ENCODE measurements around the gene TLK2. TPM values are rescaled to one million over a fixed set of nuclear protein-coding genes. Genes with fewer than 3 reads are reported as not detected.
"Not testable (repeated sequence)": the region's sequence is repeated elsewhere in the genome, so short reads cannot be mapped to it uniquely, and the experiment has no call there.

The TLK2 gene
- total RNA-seq, 2 donors from 2014 or later, result 40.5 to 51.6 TPM

DNA sequence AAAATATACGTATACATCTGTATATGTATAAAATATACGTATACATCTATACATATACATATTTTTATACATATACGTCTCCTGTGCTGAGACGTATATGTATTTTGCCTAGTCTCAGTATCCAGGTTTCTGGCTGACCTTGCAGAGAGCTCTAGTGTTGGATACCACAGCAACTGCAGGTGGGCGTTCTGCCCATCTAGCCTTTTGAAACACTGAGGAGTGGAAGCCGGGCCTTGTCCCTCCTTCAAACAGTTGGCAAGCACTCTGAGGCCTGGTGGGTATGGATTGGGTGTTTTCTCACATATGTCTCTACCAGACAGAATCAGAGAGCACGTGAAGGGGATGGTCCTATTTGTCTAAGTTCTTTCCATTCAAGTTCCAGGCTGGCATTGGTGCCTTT, 109.5 kb downstream of the TLK2 start:
- no peak for DNase-seq
- no peak for ATAC-seq
- intact Hi-C loops (cut with DNase I, micrococcal nuclease), result no loop called here

- no peak for DNase-seq
- no peak for ATAC-seq
- intact Hi-C loops (cut with DNase I, micrococcal nuclease), result no loop called here
Observed at GRCh38 chr17:62591333-62591732, 112.7 kb downstream of the TLK2 start.

DNA sequence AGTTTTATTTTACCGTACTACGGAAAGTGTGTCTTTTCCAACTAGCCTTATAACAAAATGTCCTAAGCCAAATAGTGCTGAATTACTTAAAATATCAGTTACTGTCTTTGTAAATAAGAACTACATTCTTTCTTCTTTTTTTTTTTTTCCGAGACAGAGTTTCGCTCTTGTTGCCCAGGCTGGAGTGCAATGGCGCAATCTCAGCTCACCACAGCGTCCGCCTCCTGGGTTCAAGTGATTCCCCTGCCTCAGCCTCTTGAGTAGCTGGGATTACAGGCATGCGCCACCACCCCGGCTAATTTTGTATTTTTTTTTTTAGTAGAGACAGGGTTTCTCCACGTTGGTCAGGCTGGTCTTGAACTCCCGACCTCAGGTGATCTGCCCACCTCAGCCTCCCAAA, 113.2 kb downstream of the TLK2 start:
- DNase-seq; intact Hi-C loops (cut with DNase I, micrococcal nuclease); ATAC-seq: not testable (repeated sequence)

DNA sequence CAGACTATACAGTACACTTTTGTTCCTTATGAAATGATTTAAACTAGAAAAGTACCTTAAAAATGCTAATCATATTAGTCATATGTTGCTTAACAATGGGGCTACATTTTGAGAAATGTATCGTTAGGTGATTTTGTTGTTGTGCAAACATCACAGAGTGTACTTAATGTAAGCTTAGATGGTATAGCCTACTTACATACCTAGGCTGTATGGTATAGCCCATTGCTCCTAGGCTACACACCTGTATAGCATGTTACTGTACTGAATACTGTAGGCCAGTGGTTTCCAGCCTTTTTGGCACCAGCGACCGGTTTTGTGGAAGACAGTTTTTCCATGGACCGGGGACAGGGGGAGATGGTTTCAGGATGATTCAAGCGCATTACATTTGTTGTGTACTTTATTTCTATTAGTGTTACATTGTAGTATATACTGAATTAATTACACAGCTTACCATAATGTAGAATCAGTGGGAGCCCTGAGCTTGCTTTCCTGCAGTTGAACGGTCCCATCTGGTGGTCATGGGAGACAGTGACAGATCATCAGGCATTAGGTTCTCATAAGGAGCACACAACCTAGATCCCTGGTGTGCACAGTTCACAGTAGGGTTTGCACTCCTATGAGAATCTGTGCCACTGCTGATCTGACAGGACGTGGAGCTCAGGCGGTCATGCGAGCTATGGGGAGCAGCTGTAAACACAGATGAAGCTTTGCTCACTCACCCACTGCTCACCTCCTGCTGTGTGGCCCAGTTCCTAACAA, 113.9 kb downstream of the TLK2 start:
- intact Hi-C loops (cut with DNase I, micrococcal nuclease), result no loop called here
- DNase-seq, result no peak
- ATAC-seq, result no peak

GRCh38 chr17:62595484-62595883, 116.9 kb downstream of the TLK2 start:
- intact Hi-C loops (cut with DNase I, micrococcal nuclease), result no loop called here
- ATAC-seq, result no peak
- DNase-seq, result no peak

GRCh38 chr17:62596662-62597061, 118.0 kb downstream of the TLK2 start:
- DNase-seq (no peak), ATAC-seq (no peak)
- intact Hi-C loops (cut with DNase I, micrococcal nuclease), result no loop called here

DNA sequence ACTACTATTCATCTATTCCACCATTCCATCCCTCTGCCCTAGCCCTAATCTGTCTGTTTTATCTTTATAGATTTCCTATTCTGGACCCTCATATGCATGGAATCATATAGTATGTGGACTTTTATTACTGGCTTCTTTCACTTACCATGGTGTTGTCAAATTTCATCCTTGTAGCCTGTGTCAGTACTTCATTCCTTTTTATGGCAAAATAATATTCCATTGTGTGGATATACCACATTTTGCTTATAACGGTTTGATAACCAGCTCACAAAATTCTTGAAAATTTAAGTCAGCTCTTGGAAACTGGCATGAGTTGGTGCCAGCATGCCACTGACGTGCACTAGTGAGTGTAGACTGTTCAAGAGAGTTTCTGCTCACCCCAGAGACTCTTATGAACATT, 118.5 kb downstream of the TLK2 start:
- intact Hi-C loops (cut with DNase I, micrococcal nuclease), result no loop called here
- DNase-seq (no peak), ATAC-seq (no peak)

DNA sequence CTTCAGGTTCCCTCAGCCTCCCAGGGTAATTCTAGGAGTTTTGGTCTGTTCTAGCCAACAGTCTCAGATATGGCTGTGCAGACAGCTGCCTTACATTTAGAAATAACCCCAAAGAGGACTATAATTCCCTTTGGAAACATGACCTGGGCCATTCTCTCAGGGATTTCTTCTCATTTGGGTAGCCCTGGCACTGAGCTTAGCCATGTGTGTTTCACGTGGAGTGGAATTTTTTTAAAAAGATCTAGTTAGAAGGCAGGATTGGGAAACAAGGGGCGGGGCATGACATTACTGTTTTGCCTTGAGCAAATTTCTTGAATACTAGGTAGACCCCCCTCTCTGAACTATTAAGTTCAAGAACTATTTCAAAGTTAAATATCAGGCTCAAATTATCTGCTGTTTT, 119.3 kb downstream of the TLK2 start:
- ATAC-seq, result no peak
- intact Hi-C loops (cut with DNase I, micrococcal nuclease), result no loop called here
- no peak for DNase-seq

DNA sequence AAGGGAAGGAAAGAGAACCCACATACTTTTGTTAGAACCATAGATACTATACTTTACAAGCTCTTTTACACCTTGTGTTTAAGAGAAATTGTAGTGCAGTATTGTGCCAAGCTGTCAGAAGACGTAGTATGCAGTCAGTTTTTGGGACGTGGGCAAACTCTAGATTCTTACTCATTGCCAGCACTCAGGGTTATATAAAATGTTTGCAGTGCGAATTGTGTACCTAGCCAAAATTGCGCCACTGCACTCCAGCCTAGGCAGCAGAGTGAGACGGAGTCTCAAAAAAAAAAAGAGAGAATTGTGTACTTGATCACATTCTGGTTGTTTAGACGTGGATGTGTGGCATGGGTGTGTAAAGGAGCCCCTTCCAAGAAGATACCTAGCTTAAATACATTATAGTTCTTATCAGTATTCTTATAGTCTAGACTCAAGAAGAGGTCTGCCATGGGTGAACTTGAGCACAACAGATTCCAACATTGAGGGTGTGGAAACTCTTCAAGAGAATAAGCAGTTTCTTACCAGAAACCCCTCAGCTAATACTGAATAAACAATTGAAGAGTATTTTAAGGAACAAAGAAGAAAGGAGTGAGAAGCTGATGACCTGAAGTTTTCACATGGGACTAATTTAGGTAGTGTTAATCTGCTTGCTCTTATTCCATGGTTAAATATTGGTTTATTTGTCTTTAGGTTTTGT, 121.5 kb downstream of the TLK2 start:
- DNase-seq, result no peak
- intact Hi-C loops (cut with DNase I, micrococcal nuclease), result no loop called here
- no peak for ATAC-seq

DNA sequence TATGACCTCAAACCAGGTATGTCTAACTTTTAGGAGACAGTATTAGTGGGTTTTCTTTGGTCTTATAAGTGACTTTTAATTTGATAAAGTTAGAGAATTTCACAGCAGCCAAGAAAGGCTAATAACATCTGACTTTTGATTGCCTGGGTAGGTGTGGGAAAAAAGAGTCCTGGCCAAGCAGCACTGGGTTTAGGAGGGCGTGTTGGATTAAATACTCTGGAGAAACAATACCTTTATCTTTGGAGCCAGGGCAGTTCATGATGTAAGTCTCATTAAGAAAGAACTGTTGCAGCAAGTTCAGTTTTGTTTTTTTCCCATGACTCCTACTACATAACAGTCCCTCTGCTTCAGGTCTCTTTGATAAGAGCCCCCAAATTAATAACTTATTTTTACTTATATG, 122.2 kb downstream of the TLK2 start:
- ATAC-seq (no peak), DNase-seq (no peak)
- intact Hi-C loops (cut with DNase I, micrococcal nuclease), result no loop called here

GRCh38 chr17:62601471-62601870, 122.8 kb downstream of the TLK2 start:
- ATAC-seq, result no peak
- intact Hi-C loops (cut with DNase I, micrococcal nuclease), result no loop called here
- no peak for DNase-seq

- DNase-seq; intact Hi-C loops (cut with DNase I, micrococcal nuclease); ATAC-seq: not testable (repeated sequence)
Observed at GRCh38 chr17:62603783-62604182, 125.2 kb downstream of the TLK2 start.

GRCh38 chr17:62605588-62605987, 127.0 kb downstream of the TLK2 start:
- ATAC-seq (no peak), DNase-seq (no peak)
- intact Hi-C loops (cut with DNase I, micrococcal nuclease), result no loop called here

DNA sequence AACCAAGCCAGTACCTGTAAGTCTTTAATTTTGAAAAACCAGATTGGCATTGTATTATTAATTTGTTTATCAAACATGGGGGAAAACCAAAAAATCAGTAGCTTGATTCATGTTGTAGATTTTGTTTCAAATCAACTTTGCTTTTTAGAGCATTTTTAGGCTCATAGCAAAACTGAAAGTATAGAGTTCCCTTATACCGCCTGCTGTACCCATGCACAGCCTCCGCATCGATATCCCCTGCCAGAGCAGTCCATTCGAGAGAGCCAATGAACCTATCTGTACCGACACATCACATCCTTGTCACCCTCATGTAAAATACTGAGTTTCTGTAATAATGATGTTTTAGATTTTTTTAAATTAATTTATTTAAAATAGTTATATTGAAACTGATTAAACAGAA, 132.7 kb downstream of the TLK2 start:
- intact Hi-C loops (cut with DNase I, micrococcal nuclease), result no loop called here
- no peak for DNase-seq
- no peak for ATAC-seq

GRCh38 chr17:62611728-62612127, 133.1 kb downstream of the TLK2 start:
- intact Hi-C loops (cut with DNase I, micrococcal nuclease), result no loop called here
- ATAC-seq (peak; percentile 20), DNase-seq (no peak)

- intact Hi-C loops (cut with DNase I, micrococcal nuclease); ATAC-seq; DNase-seq: not testable (repeated sequence)
Observed at GRCh38 chr17:62612289-62612688, 133.7 kb downstream of the TLK2 start.

- intact Hi-C loops (cut with DNase I, micrococcal nuclease); ATAC-seq; DNase-seq: not testable (repeated sequence)
Observed at GRCh38 chr17:62613095-62613494, 134.5 kb downstream of the TLK2 start.

DNA sequence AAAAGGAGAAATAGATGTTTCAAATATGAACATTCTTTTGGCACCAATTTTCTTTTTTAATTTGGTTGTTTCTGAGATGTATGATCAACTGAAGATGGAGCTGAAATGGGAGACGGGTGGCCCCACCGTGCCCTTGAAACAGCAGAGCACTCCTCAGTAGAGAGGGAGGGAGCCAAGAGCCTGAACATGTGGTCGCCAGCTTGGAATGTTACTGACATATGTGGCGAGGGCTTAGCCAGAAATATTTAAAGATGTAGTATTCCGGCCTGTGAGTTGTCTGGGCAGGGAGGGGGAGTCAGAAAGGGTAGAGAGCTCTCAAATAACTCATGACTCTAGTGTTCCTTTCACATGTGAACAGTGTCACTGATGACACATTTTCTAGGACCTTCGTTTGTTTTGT, 135.5 kb downstream of the TLK2 start:
- ATAC-seq, result no peak
- intact Hi-C loops (cut with DNase I, micrococcal nuclease), result no loop called here
- no peak for DNase-seq

- intact Hi-C loops (cut with DNase I, micrococcal nuclease), result no loop called here
- no peak for ATAC-seq
- DNase-seq, result no peak
Observed at GRCh38 chr17:62615503-62615902, 136.9 kb downstream of the TLK2 start.

All from left colon (tissue), 2 donors.